Smooth muscle cell (in vitro differentiated cells): ENCODE results near the gene CYP2W1. TPM values are rescaled to one million over a fixed set of nuclear protein-coding genes. Genes with fewer than 3 reads are reported as not detected.

ENCODE experiments used
- DNase-seq: peaks from one replicate; lab custom pipeline; 2025; ENCODE audit not compliant: unreplicated experiment; lab: John Stamatoyannopoulos, UW
- H2AFZ ChIP-seq: fragments of 200-600 bp; sonication (generic); 2 replicates; pipeline ENCODE4 v1.6.0; 2016; ENCODE audit warnings: antibody characterized with exemption, low read depth, mild to moderate bottlenecking
- H3F3A ChIP-seq: fragments of 200-600 bp; sonication (generic); 2 replicates; pipeline ENCODE4 v1.6.0; 2017; ENCODE audit warnings: antibody characterized with exemption, low read depth
- H3K27ac ChIP-seq: fragments of 200-600 bp; sonication (generic); 2 replicates; pipeline ENCODE4 v1.5.1; 2016; ENCODE audit warnings: low read depth, mild to moderate bottlenecking
- H3K27me3 ChIP-seq: fragments of 200-600 bp; sonication (generic); 2 replicates; pipeline ENCODE4 v1.6.1; 2016; ENCODE audit warnings: low read depth, mild to moderate bottlenecking
- H3K36me3 ChIP-seq: fragments of 200-600 bp; sonication (generic); 2 replicates; pipeline ENCODE4 v1.5.1; 2016; ENCODE audit warnings: low read depth
- H3K4me1 ChIP-seq: fragments of 200-600 bp; sonication (generic); 2 replicates; pipeline ENCODE4 v1.5.1; 2016; ENCODE audit warnings: low read depth
- H3K4me2 ChIP-seq: fragments of 200-600 bp; sonication (generic); 2 replicates; pipeline ENCODE4 v1.6.0; 2016; ENCODE audit warnings: mild to moderate bottlenecking
- H3K4me3 ChIP-seq: fragments of 200-600 bp; sonication (generic); 2 replicates; pipeline ENCODE4 v1.5.1; 2016; ENCODE audit warnings: mild to moderate bottlenecking
- H3K79me2 ChIP-seq: fragments of 200-600 bp; sonication (generic); 2 replicates; pipeline ENCODE4 v1.6.0; 2016; ENCODE audit warnings: low read depth, mild to moderate bottlenecking
- H3K9ac ChIP-seq: fragments of 200-600 bp; sonication (generic); 2 replicates; pipeline ENCODE4 v1.6.0; 2016; ENCODE audit warnings: low read depth
- H3K9me3 ChIP-seq: fragments of 200-600 bp; sonication (generic); replicated peaks from 2 replicates; pipeline ENCODE4 v1.5.1; 2016; ENCODE audit warnings: low read depth
- H4K20me1 ChIP-seq: fragments of 200-600 bp; sonication (generic); 2 replicates; pipeline ENCODE4 v1.6.0; 2016; ENCODE audit warnings: low read depth
- WGBS: methylation state at CpG from one replicate; pipeline ENCODE4 v1.1.7; 2016; ENCODE audit warnings: low lambda C conversion rate; 5-methylcytosine and 5-hydroxymethylcytosine counted together
- polyA plus RNA-seq: library from polyadenylated mRNA; unstranded; fragments of >200 nt; fragmentation: Nextera tagmentation; extraction: Ambion mirVana; gene quantifications from 2 replicates; pipeline ENCODE4 v1.2.1, GENCODE V29; 2016
- total RNA-seq: library from RNA; depleted of rRNA; stranded (reverse); fragments of >200 nt; gene quantifications from 2 replicates; pipeline ENCODE4 v1.2.3, GENCODE V29; 2014
- TF ChIP-seq, protein P1 (sequence below): fragments of 200-600 bp; sonication (generic); IDR thresholded peaks from 2 replicates; pipeline ENCODE4 v1.5.1; 2017; ENCODE audit warnings: borderline replicate concordance, mild to moderate bottlenecking, antibody characterized with exemption; ENCODE audit not compliant: insufficient read depth, poor library complexity, severe bottlenecking

CYP2W1 gene
- total and polyA plus RNA-seq, 2 experiments from 2014 or later = not detected

DNA sequence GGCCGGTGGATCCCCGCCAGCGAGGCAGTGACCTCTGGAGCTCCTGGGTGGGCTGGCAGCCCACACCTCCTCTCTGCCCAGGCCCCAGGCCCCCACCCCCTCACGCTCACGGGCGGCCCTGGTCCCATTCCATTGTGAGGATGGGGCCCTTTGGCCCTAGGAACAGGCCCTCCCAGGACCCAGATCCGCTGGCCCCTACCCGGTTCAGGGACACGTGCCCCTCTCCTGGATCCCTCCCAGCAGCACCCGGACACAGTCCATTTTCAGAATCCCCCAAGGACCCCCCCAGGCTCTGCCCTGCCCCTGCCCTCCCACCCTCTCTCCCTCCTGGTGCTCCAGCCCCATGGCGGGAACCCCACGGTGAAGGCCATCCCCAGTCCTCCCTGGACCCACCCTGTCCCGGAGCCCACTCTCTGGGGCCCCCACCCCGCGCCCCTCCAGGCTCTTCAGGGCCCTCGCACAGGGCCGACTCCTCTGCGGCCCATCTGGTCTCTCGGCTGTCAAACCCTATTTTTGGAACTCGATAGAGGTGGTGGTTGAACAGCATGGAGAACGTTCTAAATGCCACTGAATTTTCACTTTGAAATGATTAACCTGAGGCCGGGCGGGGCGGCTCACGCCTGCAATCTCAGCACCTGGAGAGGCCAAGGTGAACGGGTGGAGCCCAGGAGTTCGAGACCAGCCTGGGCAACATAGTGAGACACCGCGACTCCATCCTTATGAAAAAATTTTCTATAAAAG is 36.6 kb upstream of the CYP2W1 start:
- Histone ChIP-seq H3K36me3 (no peaks in the 10 kb centered on the region), H3F3A (no peaks in the 10 kb centered on the region), H3K4me3 (no peak overlapping the region), H2AFZ (no peak overlapping the region), H3K27me3 (peaks cover 8% of the 10 kb centered on the region), H3K4me2 (no peak overlapping the region), H3K27ac (no peak overlapping the region), H3K9me3 (no peaks in the 10 kb centered on the region), H3K9ac (no peak overlapping the region), H4K20me1 (no peaks in the 10 kb centered on the region), H3K4me1 (no peaks in the 10 kb centered on the region), H3K79me2 (no peaks in the 10 kb centered on the region)
- 87% methylated on average over 19 of the region's 29 CpGs for WGBS
- no peak for DNase-seq
- TF ChIP-seq, protein P1, sequence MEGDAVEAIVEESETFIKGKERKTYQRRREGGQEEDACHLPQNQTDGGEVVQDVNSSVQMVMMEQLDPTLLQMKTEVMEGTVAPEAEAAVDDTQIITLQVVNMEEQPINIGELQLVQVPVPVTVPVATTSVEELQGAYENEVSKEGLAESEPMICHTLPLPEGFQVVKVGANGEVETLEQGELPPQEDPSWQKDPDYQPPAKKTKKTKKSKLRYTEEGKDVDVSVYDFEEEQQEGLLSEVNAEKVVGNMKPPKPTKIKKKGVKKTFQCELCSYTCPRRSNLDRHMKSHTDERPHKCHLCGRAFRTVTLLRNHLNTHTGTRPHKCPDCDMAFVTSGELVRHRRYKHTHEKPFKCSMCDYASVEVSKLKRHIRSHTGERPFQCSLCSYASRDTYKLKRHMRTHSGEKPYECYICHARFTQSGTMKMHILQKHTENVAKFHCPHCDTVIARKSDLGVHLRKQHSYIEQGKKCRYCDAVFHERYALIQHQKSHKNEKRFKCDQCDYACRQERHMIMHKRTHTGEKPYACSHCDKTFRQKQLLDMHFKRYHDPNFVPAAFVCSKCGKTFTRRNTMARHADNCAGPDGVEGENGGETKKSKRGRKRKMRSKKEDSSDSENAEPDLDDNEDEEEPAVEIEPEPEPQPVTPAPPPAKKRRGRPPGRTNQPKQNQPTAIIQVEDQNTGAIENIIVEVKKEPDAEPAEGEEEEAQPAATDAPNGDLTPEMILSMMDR = no peak

DNA sequence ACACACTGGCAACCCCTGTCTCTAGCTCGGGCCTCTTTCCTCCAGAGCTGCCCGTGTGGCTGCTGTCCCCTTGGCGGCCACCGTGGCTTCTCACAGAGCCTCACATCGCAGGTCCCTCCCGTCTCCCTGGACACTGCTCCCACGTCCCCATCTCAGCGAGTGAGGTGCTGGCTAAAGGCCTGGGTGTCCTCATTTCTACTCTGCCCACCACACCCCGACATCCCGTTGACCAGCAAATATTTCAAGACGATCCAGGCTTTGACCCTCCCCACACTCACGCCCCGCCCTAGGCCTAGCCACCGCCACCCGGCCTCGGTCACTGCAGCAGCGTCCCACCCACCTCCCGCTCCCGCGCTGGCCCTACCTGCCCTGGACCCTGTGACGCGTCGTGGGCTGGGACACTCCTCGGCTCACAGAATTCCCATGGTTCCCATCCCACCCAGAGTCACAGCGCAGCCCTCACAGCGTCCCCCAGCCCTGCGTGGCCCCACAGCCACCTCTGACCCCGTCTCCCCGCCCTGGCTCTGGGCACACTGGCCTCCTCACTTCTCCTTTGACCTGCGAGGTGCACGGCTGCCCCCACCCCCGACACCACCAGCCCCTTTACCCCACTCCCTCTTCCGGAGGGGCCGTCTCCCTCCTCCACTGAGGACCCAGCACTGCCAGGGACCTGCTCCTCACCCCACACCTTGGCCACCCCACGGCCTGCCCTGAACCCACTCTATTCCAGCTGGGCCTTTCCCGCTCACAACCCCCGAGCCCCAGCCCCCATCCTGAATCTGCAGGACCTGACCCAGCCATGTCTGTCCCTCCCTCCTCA is 35.4 kb upstream of the CYP2W1 start:
- Histone ChIP-seq H3K4me3 (no peak overlapping the region), H3K4me2 (no peak overlapping the region), H3F3A (no peaks in the 10 kb centered on the region), H3K4me1 (no peaks in the 10 kb centered on the region), H3K27ac (no peak overlapping the region), H3K36me3 (no peaks in the 10 kb centered on the region), H3K27me3 (peaks cover 2% of the 10 kb centered on the region), H3K79me2 (no peaks in the 10 kb centered on the region), H4K20me1 (no peaks in the 10 kb centered on the region), H3K9me3 (no peaks in the 10 kb centered on the region), H3K9ac (no peak overlapping the region), H2AFZ (no peak overlapping the region)
- WGBS = 95% methylated on average over 28 of the region's 37 CpGs
- DNase-seq = no peak
- TF ChIP-seq, protein P1 = no peak

DNA sequence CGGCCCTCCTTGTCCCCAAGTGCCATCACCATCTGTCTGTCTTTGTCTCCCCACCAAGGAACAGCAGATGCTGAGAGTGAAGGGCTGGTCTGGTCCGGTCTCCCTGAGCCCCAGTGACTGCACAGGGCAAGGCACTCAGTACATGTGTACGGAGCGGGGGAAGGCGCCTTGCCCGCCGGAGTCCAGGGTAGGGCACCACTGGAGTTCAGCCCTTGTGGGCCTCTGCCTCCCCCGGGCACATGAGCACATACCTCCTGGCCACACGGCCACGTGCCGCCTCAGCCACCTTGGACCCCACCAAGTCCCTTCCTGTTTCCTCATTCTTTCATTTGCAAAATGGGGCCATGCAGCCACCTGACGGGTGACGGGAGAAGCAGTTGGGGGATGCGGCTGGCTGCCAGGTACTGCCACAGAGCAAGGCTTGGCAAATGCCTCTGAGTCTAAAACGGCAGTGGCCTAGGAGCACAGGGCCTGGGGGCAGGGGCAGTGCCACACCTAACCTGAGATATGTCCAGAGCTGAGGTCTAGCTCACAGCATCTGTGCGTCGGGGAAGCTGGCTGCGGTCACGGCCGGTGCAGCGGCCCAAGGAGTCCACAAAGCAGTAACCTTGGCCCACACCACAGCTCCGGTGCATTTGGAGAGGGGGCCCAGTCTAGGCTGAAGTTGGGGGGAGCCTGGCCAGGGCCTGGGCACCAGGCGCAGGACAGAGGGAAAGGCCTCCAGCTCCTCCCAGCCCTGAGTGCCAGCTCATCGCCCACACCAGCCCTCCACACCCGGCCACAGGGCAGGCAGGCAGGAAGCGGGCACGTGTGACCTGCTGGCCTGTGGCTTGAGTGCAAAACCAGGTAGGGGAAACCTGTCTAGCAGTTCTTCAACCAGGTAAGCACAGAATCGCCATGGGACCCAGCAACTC is 33.7 kb upstream of the CYP2W1 start:
- peaks cover 12% of the 10 kb centered on the region for H4K20me1 ChIP-seq
- no peaks in the 10 kb centered on the region for H3F3A ChIP-seq
- no peak overlapping the region for H3K27ac ChIP-seq
- no peaks in the 10 kb centered on the region for H3K79me2 ChIP-seq
- TF ChIP-seq, protein P1 = no peak
- no peak overlapping the region for H3K4me2 ChIP-seq
- no peak for DNase-seq
- H2AFZ ChIP-seq = no peak overlapping the region
- H3K9me3 ChIP-seq = no peaks in the 10 kb centered on the region
- no peaks in the 10 kb centered on the region for H3K4me1 ChIP-seq
- H3K4me3 ChIP-seq = no peak overlapping the region
- H3K9ac ChIP-seq = no peak overlapping the region
- H3K36me3 ChIP-seq = no peaks in the 10 kb centered on the region
- peaks cover 16% of the 10 kb centered on the region for H3K27me3 ChIP-seq
- WGBS = 93% methylated on average over 28 of the region's 28 CpGs
